ENCODE results near the gene ZNF581.

The ZNF581 gene

GRCh38 chr19:55611983-55612645, 31.3 kb upstream of the ZNF581 start:
- DNase-seq: no peak

- no peak for DNase-seq
Measured at GRCh38 chr19:55613396-55613795, 30.1 kb upstream of the ZNF581 start.

GRCh38 chr19:55613930-55614710, 29.3 kb upstream of the ZNF581 start:
- no peak for DNase-seq

- no peak for DNase-seq
Measured at GRCh38 chr19:55614711-55615542, 28.5 kb upstream of the ZNF581 start.

GRCh38 chr19:55615543-55616394, 27.7 kb upstream of the ZNF581 start:
- DNase-seq: no peak

GRCh38 chr19:55616395-55616875, 27.0 kb upstream of the ZNF581 start:
- no peak for DNase-seq

- no peak for DNase-seq
Measured at GRCh38 chr19:55617426-55617825, 26.0 kb upstream of the ZNF581 start.

GRCh38 chr19:55618426-55618825, 25.0 kb upstream of the ZNF581 start:
- DNase-seq: no peak

- no peak for DNase-seq
Measured at GRCh38 chr19:55619286-55619685, 24.2 kb upstream of the ZNF581 start.

GRCh38 chr19:55620410-55621204, 22.8 kb upstream of the ZNF581 start:
- DNase-seq: no peak

GRCh38 chr19:55621205-55621672, 22.2 kb upstream of the ZNF581 start:
- DNase-seq: no peak

GRCh38 chr19:55621673-55622231, 21.7 kb upstream of the ZNF581 start:
- no peak for DNase-seq

GRCh38 chr19:55622242-55622969, 21.0 kb upstream of the ZNF581 start:
- no peak for DNase-seq

GRCh38 chr19:55623130-55623529, 20.3 kb upstream of the ZNF581 start:
- no peak for DNase-seq

GRCh38 chr19:55623561-55623960, 19.9 kb upstream of the ZNF581 start:
- no peak for DNase-seq

GRCh38 chr19:55624109-55625003, 19.1 kb upstream of the ZNF581 start, which contains the start of gene ZNF784:
ZNF784 (minus strand) TSS chr19:55624566; CDS start chr19:55624561, 5 bp downstream.
- DNase-seq: peak; percentile 91

- no peak for DNase-seq
Measured at GRCh38 chr19:55625004-55625326, 18.5 kb upstream of the ZNF581 start.

GRCh38 chr19:55626350-55626749, 17.1 kb upstream of the ZNF581 start:
- no peak for DNase-seq

GRCh38 chr19:55632463-55632834, 11.0 kb upstream of the ZNF581 start:
- peak; percentile 80 for DNase-seq
